ENCODE measurements around the gene PLCB1.

The PLCB1 gene

GRCh38 chr20:8855315-8855714 lies 723.2 kb downstream of the PLCB1 start:
- DNase-seq (ENCODE audit: low read depth in 2 of 2, low spot score in 1 of 2): no peak

GRCh38 chr20:8856668-8857067 lies 724.6 kb downstream of the PLCB1 start:
- DNase-seq (ENCODE audit: low read depth in 2 of 2, low spot score in 1 of 2): no peak

DNA sequence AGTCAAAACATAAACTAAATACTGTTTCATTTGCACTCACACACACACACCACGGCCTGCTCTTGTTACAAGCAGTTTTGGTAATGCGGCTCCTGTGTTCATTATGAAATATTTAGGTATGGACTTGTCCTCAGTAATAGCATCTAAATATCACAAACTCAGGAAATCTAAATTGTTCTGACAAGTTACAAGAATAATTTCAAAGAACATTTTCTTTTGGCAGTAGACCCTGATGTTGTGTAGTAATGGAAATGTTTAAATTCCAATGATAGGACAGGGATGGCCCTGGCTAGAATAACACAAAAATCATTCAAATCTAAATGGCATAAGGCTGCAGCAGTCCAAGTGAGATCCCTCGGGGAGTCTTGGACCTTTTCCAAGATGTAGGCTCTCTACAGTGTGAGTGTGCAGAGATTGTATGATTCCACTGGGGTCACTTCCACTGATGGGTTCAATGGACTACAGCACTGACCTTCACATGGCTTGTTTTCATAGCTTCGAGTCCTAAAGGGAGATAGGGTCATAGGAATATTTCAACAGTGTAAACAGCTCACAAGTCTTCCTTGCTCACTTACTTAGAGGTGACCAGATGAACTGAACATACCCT lies 726.2 kb downstream of the PLCB1 start:
- DNase-seq (ENCODE audit: low read depth in 2 of 2, low spot score in 1 of 2): no peak

DNA sequence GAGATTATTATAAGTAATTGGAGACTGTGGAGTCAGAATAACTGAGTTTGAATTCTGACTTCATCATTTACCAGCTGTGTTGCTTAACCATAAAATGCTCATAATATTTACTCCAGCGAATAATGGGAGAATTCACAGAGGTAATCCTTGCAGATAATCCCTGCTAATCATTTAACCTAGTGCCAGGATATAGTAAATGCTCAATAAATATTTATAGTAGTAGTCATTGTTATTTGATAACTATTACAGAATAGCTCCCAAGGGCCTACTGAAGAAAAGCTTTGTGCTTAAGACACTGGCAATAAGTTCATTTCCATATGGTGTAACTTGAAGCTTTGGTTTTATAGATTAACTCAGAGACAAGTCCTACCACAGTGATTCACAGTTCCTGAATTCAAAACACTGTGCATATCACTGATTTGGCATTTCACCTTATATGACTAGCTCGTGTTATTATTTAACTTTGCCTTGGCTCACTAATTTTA lies 728.0 kb downstream of the PLCB1 start:
- no peak for DNase-seq (ENCODE audit: low read depth in 2 of 2, low spot score in 1 of 2)

- no peak for DNase-seq (ENCODE audit: low read depth in 2 of 2, low spot score in 1 of 2)
These were observed 730.0 kb downstream of the PLCB1 start for GRCh38 chr20:8862092-8862491.

DNA sequence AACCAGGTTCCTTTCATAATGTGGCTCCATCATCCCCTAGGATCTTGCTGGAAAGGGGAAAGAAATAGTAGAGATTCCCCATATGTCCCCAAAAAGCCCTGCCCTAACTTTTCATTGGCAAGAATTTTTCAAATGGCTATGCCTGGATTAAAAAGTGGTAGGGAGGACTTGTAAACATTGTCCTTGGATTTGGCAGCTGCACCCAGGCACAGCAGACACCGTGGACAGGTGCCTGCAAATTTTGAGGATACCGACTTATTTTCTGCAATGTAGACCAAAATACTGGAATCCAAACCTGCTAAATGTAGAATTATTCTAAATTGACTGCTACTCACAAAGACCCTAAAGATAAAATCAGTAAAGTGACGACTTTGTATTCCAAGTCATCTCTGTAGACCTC lies 733.6 kb downstream of the PLCB1 start:
- DNase-seq (ENCODE audit: low read depth in 2 of 2, low spot score in 1 of 2): no peak

DNA sequence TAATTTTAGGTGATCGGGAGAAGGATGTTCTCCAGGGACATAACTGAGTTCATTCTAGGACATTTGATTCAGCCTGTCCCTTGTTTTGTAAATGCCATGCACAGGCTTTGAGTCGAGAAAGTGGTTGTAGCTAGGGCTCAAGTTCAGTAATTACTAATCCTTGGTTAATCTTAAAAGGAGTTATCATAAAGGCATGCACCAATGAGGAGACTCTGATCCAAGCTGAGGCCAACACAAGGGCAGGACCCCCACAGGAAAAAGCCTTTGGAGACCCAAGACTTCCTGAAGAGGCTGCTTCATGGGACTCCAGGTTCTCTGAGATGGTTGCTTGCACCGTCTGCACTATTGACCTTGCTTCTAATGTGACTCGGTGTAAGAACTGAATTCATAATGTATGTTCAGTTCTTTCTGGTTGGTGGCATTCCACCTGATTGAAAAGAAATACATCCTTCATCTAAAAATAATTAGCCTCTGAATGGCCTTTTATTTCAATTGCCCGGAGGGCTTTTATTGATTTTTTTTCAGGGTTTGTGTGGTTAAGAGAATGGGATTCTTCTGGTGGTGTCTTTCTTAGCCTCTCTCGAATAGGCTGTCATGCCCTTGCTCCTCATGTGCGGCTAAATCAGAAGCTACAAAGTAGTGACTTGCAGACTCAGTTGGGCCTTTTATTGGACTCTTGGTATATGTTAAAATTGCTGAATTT lies 735.1 kb downstream of the PLCB1 start:
- DNase-seq (ENCODE audit: low read depth in 2 of 2, low spot score in 1 of 2): no peak

- no peak for DNase-seq (ENCODE audit: low read depth in 2 of 2, low spot score in 1 of 2)
These were observed 738.6 kb downstream of the PLCB1 start for GRCh38 chr20:8870652-8871051.

GRCh38 chr20:8874437-8874836 lies 742.4 kb downstream of the PLCB1 start:
- no peak for DNase-seq (ENCODE audit: low read depth in 2 of 2, low spot score in 1 of 2)

GRCh38 chr20:8875586-8875985 lies 743.5 kb downstream of the PLCB1 start:
- DNase-seq (ENCODE audit: low read depth in 2 of 2, low spot score in 1 of 2): no peak

GRCh38 chr20:8876366-8876765 lies 744.3 kb downstream of the PLCB1 start:
- DNase-seq (ENCODE audit: low read depth in 2 of 2, low spot score in 1 of 2): no peak

- no peak for DNase-seq (ENCODE audit: low read depth in 2 of 2, low spot score in 1 of 2)
These were observed 745.2 kb downstream of the PLCB1 start for GRCh38 chr20:8877294-8877693.

DNA sequence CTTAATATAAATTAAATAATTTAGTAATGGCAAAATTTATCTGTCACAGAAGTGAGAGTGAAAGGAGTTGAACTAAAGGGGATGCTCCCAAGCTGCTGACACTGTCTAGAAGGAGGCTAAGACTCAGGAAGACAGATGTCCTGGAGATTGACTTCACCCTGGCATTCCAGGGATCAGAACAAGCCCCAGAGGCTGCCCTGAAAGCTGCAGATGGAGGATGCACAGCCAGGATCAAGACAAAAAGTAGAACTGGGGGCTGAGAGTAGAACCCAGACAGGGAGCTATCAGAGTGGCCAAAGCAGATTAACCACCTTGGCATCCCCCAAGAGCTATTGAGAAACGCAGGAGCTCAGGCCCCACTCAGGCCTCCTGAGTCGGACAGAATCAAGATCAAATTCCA lies 747.6 kb downstream of the PLCB1 start:
- DNase-seq (ENCODE audit: low read depth in 2 of 2, low spot score in 1 of 2): no peak

GRCh38 chr20:8880085-8880853 lies 748.2 kb downstream of the PLCB1 start:
- DNase-seq (ENCODE audit: low read depth in 2 of 2, low spot score in 1 of 2): no peak

GRCh38 chr20:8891039-8891438 lies 759.0 kb downstream of the PLCB1 start:
- no peak for DNase-seq (ENCODE audit: low read depth in 2 of 2, low spot score in 1 of 2)

GRCh38 chr20:8895472-8895871 lies 763.4 kb downstream of the PLCB1 start:
- DNase-seq (ENCODE audit: low read depth in 2 of 2, low spot score in 1 of 2): no peak

- DNase-seq (ENCODE audit: low read depth in 2 of 2, low spot score in 1 of 2): no peak
These were observed 766.8 kb downstream of the PLCB1 start for GRCh38 chr20:8898823-8899222.

DNA sequence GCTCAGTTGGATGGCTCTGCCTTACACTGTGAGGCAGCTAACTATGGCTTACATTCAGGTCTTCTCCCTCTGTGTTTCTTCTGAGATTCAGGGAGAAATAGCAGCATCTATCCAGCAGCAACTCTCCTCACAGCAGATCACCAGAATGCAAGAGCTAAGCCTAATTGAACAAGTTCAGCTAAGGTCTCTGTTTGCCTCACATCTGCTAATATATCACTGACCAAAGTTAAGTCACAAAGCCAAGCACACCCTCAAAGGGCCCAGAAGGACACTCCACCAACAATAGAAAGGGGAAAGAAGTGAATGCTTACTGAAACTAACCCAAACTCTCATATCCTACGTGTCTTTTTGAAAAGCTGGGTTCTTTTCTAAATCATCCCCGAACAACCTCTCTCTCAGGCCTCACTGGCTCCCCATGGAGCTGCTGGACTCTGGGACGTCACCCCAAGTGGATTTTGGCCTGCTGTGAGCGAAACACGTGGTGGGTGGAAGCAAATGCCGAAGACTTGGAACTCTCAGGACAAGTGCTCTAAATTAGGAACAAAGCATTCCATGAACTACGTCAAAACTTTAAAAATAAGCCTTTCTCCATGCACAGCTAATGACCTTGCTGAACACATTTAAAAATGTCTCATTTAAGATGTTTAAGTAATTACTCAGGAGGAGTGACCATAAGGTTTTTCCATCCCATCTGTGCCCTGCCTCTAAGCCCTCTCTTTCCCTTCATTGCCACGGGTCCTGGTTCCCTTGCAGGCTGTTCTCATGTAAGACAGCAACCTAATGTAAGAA lies 769.4 kb downstream of the PLCB1 start:
- DNase-seq (ENCODE audit: low read depth in 2 of 2, low spot score in 1 of 2): no peak

DNA sequence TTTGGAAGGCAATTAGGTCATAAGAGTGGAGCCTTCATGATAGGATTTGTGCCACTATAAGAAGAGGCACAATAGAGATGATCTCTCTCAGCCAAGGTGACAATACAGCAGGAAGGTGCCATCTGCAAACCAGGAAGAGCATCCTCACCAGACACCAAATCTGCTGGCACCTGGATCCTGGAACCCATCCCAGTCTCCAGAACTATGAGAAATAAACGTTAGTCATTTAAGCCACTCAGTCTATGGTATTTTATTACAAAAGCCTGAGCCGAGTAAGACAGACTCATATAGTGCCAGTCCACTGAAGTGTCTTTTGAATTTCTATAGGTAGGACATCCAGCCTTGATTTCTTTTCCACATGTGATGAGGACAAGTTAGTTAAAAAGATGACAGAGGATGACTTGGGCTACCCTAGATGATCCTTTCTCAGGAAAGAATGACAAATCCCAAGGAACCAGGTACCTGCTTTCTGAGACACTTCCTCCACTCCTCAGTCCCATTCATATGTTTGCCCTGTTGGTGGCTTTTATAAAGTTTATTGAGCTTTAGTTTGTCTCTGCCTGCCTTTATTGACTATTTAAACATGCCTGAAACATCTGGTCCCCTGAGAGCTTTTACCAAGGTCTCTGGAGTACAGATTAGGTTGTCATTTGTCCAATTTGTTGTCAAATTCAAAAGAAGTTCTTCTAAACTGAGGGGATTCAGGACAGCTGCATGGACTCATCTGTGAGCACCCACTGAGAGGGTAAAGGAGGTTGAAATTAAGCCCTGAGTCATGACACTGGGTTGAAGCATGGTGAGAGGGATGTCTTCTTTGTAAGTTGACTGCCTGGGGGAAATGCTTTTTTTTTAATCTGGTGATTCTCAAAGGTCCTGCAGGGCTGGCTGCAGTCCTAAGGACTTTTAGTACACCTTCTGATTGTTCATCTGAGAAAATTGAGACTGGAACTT lies 771.9 kb downstream of the PLCB1 start:
- no peak for DNase-seq (ENCODE audit: low read depth in 2 of 2, low spot score in 1 of 2)

GRCh38 chr20:8909596-8909995 lies 777.5 kb downstream of the PLCB1 start:
- no peak for DNase-seq (ENCODE audit: low read depth in 2 of 2, low spot score in 1 of 2)

All from stimulated activated CD8-positive, alpha-beta memory T cell treated with anti-CD3 and anti-CD28 coated beads, Interleukin-4, amount 100 ng/mL, for 1 hour (primary cell).